ENCODE results near the gene INSL3. TPM values are rescaled to one million over a fixed set of nuclear protein-coding genes. Genes with fewer than 3 reads are reported as not detected.

Gene INSL3
- total and polyA plus RNA-seq, 2 of the 8 experiments (the other 6 are each of a cell fraction or from before 2014, with no cell fraction given): 0.41 to 1.5 TPM

DNA sequence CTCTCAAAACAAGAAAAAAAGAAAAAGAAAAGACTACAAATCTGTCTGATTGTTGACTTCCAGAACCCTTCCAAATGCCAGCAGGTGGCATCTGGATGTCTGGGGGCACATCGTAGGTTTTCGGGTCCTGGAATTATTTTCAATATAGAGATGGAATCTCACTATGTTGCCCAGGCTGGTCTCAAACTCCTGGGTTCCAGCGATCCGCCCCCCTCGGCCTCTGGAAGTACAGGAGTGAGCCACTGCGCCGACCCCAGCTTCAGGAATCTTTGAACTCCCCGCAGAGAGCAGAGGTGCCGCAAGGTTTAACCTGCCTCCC is 26.9 kb downstream of the INSL3 start:
- no peak overlapping the region for H3K14ac ChIP-seq (ENCODE audit: insufficient read length)
- H3K4ac ChIP-seq (replicated peaks; ENCODE audit: insufficient read length, low read depth, low read length): no peak overlapping the region
- H3K23me2 ChIP-seq (ENCODE audit: low read depth, low read length): peaks cover 12% of the 10 kb centered on the region; the same call in 1 of the 2 replicates
- H2BK20ac ChIP-seq (ENCODE audit: low read length): no peak overlapping the region
- H3K4me2 ChIP-seq (ENCODE audit: insufficient read depth in 1 of 2, low read depth in 2 of 2, low read length in 2 of 2): peak overlapping the region; percentile 71 to 80
- H3K56ac ChIP-seq (replicated peaks; ENCODE audit: insufficient read length, low read depth, low read length): no peak overlapping the region
- ChIA-PET CTCF (ENCODE audit: partially characterized antibody) (interaction anchor here (0.8 to 2.7 kb wide), 11 partner anchors 10 to 200 kb away, joined by 3 to 11 read pairs (median 4); partner anchors contain the start of gene RPL18A), POLR2A (ENCODE audit: partially characterized antibody) (interaction anchor here (0.8 to 3.7 kb wide), 6 partner anchors 10 to 238 kb away, joined by 3 to 12 read pairs (median 4); partner anchors contain the start of gene RPL18A)
- H3K79me2 ChIP-seq (ENCODE audit: control insufficient read depth in 1 of 2, insufficient read depth in 2 of 2, low read length in 2 of 2): no peaks in the 10 kb centered on the region
- H2AK5ac ChIP-seq (ENCODE audit: low read depth, low read length): no peak overlapping the region
- 0 out of 2 replicates have a peak overlapping the region, but pooled peaks have one; percentile 51 for H3K18ac ChIP-seq (ENCODE audit: extremely low read depth, low read length)
- no peak overlapping the region for H2BK5ac ChIP-seq (ENCODE audit: low read depth, low read length)
- H3K9ac ChIP-seq (replicated peaks in 1 of 4; ENCODE audit: extremely low read depth in 1 of 4, low read depth in 3 of 4, low read length in 3 of 4): no peak overlapping the region
- no peak overlapping the region for H2BK15ac ChIP-seq (ENCODE audit: low read length)
- H3K9me3 ChIP-seq (ENCODE audit: insufficient read depth in 2 of 2, low read depth in 1 of 2, low read length in 1 of 2): no peaks in the 10 kb centered on the region
- H3K27ac ChIP-seq (ENCODE audit: low read depth, low read length): no peak overlapping the region
- no peaks in the 10 kb centered on the region for H4K20me1 ChIP-seq (replicated peaks in 1 of 2; ENCODE audit: control insufficient read depth in 1 of 2, insufficient read depth in 2 of 2, low read length in 2 of 2)
- peak overlapping the region; percentile 80; the same call in 1 of the 2 replicates for H2BK12ac ChIP-seq (ENCODE audit: low read depth, low read length)
- no peak for FAIRE-seq
- no peak overlapping the region for H3K23ac ChIP-seq (ENCODE audit: insufficient read length)
- H3K4me3 ChIP-seq (ENCODE audit: extremely low read depth in 1 of 4, insufficient read depth in 2 of 4, low read depth in 3 of 4, low read length in 4 of 4): peak overlapping the region; percentile 40 to 69 (median 58); a peak in 7 of 8 replicates
- H3K79me1 ChIP-seq (ENCODE audit: low read depth, low read length): no peaks in the 10 kb centered on the region
- H2BK120ac ChIP-seq (replicated peaks; ENCODE audit: low read depth, low read length): no peak overlapping the region
- H4K8ac ChIP-seq (ENCODE audit: extremely low read depth, insufficient read depth, low read length): no peak overlapping the region
- peak overlapping the region; percentile 3; the same call in 1 of the 2 replicates for H2AFZ ChIP-seq (ENCODE audit: low read length)
- peaks cover 0 to 9% (median 7%) of the 10 kb centered on the region in 4 experiments; a peak in 6 of 7 replicates for H3K27me3 ChIP-seq (replicated peaks in 1 of 4; ENCODE audit: control insufficient read depth in 3 of 4, extremely low read depth in 1 of 4, insufficient read depth in 3 of 4, low read length in 3 of 4)
- H3K36me3 ChIP-seq (ENCODE audit: control insufficient read depth in 2 of 4, insufficient read depth in 4 of 4, low read length in 3 of 4): no peaks in the 10 kb centered on the region
- H4K5ac ChIP-seq (ENCODE audit: insufficient read length, low read depth, low read length): no peak overlapping the region
- H4K91ac ChIP-seq (replicated peaks; ENCODE audit: insufficient read length, low read length): no peak overlapping the region
- H3K4me1 ChIP-seq (replicated peaks in 1 of 4; ENCODE audit: control insufficient read depth in 3 of 4, insufficient read depth in 4 of 4, low read length in 3 of 4): peaks cover 0 to 6% (median 4%) of the 10 kb centered on the region in 4 experiments; a peak in 5 of 7 replicates
- no peak for DNase-seq (ENCODE audit: low read depth in 1 of 2, low spot score in 2 of 2)
- 56% methylated on average over 7 of the region's 9 CpGs; no CpG with 5 or more reads in 1 of the 2 experiments for WGBS, 2 experiments (ENCODE audit: extremely low coverage in 1 of 2, insufficient coverage in 1 of 2, insufficient read length in 1 of 2, insufficient replicate concordance in 2 of 2, low coverage in 1 of 2, low lambda C conversion rate in 2 of 2, missing lambda C conversion rate in 1 of 2)
- no peak for TF ChIP-seq TCF12 (IDR thresholded peaks at IDR 0.05; ENCODE audit: low read depth, low read length)
- TF ChIP-seq SIX5 (IDR thresholded peaks at IDR 0.05; ENCODE audit: low read depth, low read length): no peak
- no peak for TF ChIP-seq KDM5A (IDR thresholded peaks at IDR 0.05; ENCODE audit: low read length)
- no peak for TF ChIP-seq KDM4A (IDR thresholded peaks at IDR 0.05; ENCODE audit: low read depth, low read length, severe bottlenecking)
- TF ChIP-seq YY1 (IDR thresholded peaks at IDR 0.05; ENCODE audit: low read depth, low read length): no peak
- TF ChIP-seq CBX8 (IDR thresholded peaks at IDR 0.05; ENCODE audit: borderline replicate concordance, low read depth, low read length): no peak
- TF ChIP-seq CBX5 (IDR thresholded peaks at IDR 0.05; ENCODE audit: low read depth, low read length): no peak
- TF ChIP-seq EGR1 (IDR thresholded peaks at IDR 0.05; ENCODE audit: borderline replicate concordance, low read depth, low read length): no peak
- TF ChIP-seq CEBPB (IDR thresholded peaks at IDR 0.05; ENCODE audit: low read depth, low read length): no peak
- TF ChIP-seq KDM1A (IDR thresholded peaks at IDR 0.05; ENCODE audit: borderline replicate concordance, low read length): no peak
- no peak for TF ChIP-seq TAF1 (IDR thresholded peaks at IDR 0.05; ENCODE audit: low read depth, low read length)
- TF ChIP-seq, protein P1, sequence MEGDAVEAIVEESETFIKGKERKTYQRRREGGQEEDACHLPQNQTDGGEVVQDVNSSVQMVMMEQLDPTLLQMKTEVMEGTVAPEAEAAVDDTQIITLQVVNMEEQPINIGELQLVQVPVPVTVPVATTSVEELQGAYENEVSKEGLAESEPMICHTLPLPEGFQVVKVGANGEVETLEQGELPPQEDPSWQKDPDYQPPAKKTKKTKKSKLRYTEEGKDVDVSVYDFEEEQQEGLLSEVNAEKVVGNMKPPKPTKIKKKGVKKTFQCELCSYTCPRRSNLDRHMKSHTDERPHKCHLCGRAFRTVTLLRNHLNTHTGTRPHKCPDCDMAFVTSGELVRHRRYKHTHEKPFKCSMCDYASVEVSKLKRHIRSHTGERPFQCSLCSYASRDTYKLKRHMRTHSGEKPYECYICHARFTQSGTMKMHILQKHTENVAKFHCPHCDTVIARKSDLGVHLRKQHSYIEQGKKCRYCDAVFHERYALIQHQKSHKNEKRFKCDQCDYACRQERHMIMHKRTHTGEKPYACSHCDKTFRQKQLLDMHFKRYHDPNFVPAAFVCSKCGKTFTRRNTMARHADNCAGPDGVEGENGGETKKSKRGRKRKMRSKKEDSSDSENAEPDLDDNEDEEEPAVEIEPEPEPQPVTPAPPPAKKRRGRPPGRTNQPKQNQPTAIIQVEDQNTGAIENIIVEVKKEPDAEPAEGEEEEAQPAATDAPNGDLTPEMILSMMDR (IDR thresholded peaks at IDR 0.05; ENCODE audit: control extremely low read depth in 1 of 3, insufficient read depth in 1 of 3, low read depth in 1 of 3, low read length in 3 of 3): no peak

Measured in H1 (cell line).